Spleen (tissue), 7 donors: Measurements from ENCODE around the gene CTSE.

Experiments used
- POLR2A ChIP-seq, 3 donors: fragments of 450-650 bp; IDR thresholded peaks; one replicate each; pipeline ENCODE4 v1.5.1; 2017; ENCODE audit warnings: antibody characterized with exemption in 3 of 3, mild to moderate bottlenecking in 1 of 3
- POLR2AphosphoS5 ChIP-seq, 3 donors: sonication (generic); formaldehyde crosslinking; IDR thresholded peaks; one replicate each; pipeline ENCODE4 v1.5.1; 2017; ENCODE audit warnings: antibody characterized with exemption in 3 of 3
- TF ChIP-seq, protein P1 (sequence below), 11 experiments: fragments of 200-600 bp in 7 of 11; fragments of 450-650 bp in 4 of 11; sonication (generic) in 4 of 11; IDR thresholded peaks in 8 of 11; conservative IDR thresholded peaks in 3 of 11; 1 replicate in 7 of 11; 2 replicates in 4 of 11; pipeline versions ENCODE4 v1.4.0 to v1.8.0; 2016 to 2021; ENCODE audit warnings: antibody characterized with exemption in 11 of 11, inconsistent platforms in 4 of 11, mild to moderate bottlenecking in 1 of 11
- donor health status: DM: no; HTN: no; CAD: no; lungs with moderate emphysema.
- donor health status: DM: no; HTN: no; CAD: no.
- donor health status: DM: no; HTN: no; CAD: no.

DNA sequence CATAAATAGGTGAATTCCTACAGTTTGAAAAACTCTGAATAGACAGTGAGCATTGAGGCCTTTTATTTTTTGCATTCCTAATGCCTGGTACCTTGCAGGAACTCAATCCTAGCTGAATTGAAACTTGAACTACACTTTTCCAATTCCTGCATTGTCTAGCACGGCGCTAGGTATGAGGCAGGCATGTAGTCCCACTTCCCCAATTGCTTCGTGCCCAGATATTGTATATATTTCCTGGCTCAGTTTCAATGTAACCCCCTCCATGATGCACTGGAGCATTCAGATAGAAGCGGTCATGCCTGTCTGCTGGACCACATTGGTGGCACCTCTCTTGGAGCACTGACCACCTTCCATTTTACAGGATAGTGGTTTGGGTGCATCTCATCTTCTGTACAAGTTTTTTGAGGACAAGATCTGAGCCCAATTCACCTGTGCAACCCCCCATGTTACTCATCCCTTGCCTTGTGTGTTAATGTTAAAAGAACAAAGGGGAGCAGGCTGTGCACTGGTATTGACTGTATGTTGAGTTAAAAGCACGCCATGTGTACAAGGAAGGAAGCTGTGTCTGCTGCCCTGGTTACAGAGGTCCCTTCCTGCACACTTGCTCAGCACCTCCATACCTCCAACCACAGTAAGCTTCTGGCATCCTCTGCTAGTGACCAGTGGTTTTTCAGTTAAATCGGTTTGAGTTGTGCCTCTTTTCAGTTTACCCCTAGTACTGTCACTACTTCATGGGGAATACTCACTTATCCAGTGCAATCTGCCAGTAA is 10.5 kb downstream of the CTSE start:
- TF ChIP-seq POLR2A (IDR thresholded peaks at IDR 0.05) (no peak), POLR2AphosphoS5 (IDR thresholded peaks at IDR 0.05) (no peak)
- TF ChIP-seq, protein P1, sequence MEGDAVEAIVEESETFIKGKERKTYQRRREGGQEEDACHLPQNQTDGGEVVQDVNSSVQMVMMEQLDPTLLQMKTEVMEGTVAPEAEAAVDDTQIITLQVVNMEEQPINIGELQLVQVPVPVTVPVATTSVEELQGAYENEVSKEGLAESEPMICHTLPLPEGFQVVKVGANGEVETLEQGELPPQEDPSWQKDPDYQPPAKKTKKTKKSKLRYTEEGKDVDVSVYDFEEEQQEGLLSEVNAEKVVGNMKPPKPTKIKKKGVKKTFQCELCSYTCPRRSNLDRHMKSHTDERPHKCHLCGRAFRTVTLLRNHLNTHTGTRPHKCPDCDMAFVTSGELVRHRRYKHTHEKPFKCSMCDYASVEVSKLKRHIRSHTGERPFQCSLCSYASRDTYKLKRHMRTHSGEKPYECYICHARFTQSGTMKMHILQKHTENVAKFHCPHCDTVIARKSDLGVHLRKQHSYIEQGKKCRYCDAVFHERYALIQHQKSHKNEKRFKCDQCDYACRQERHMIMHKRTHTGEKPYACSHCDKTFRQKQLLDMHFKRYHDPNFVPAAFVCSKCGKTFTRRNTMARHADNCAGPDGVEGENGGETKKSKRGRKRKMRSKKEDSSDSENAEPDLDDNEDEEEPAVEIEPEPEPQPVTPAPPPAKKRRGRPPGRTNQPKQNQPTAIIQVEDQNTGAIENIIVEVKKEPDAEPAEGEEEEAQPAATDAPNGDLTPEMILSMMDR (IDR thresholded peaks at IDR 0.05 in 8 of 11, conservative IDR thresholded peaks at IDR 0.05 in 3 of 11): no peak
